ENCODE measurements around the gene NCAPG2.

The NCAPG2 gene, protein sequence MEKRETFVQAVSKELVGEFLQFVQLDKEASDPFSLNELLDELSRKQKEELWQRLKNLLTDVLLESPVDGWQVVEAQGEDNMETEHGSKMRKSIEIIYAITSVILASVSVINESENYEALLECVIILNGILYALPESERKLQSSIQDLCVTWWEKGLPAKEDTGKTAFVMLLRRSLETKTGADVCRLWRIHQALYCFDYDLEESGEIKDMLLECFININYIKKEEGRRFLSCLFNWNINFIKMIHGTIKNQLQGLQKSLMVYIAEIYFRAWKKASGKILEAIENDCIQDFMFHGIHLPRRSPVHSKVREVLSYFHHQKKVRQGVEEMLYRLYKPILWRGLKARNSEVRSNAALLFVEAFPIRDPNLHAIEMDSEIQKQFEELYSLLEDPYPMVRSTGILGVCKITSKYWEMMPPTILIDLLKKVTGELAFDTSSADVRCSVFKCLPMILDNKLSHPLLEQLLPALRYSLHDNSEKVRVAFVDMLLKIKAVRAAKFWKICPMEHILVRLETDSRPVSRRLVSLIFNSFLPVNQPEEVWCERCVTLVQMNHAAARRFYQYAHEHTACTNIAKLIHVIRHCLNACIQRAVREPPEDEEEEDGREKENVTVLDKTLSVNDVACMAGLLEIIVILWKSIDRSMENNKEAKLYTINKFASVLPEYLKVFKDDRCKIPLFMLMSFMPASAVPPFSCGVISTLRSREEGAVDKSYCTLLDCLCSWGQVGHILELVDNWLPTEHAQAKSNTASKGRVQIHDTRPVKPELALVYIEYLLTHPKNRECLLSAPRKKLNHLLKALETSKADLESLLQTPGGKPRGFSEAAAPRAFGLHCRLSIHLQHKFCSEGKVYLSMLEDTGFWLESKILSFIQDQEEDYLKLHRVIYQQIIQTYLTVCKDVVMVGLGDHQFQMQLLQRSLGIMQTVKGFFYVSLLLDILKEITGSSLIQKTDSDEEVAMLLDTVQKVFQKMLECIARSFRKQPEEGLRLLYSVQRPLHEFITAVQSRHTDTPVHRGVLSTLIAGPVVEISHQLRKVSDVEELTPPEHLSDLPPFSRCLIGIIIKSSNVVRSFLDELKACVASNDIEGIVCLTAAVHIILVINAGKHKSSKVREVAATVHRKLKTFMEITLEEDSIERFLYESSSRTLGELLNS

DNA sequence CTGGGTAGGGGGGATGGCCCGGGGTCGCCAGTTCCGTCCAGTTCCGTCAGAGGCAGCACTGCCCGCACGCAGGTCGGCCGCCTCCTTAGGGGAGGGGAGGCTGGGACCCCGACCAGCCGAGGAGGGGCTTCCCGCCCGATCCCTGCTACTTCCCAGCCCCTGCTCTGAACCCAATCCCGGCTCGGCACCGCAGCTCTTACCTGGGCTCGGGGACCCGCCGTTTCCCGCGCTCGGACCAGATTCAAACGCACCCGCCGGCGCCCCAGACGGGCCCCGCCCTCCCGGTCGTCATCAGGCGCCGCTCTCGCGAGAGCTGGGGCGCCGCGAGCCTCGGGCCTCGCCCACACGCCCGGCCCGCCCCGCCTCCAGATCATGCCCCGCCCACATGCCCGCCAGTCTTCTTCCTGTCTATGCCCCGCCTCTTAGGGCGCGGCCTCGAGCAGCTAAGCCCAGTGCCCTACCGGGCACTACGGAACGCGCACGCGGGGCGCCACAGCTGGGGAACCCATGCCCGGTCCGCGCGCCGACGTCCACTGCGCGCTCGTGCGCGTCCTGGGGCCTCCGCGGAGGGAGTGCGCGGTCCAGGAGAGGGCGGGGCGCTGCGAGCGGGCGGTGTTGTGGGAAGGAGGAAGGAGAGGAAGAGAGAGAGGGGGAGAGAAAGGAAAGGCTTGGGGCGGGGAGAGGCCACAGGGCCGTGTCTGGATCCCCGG lies at the start of gene NCAPG2:
Gene NCAPG2, minus strand, starts transcription at position 281 of the 710 bp plus-strand sequence. CDS start 2,905 bp downstream, outside the sequence.
- DNase-seq, result peak; percentile 99

DNA sequence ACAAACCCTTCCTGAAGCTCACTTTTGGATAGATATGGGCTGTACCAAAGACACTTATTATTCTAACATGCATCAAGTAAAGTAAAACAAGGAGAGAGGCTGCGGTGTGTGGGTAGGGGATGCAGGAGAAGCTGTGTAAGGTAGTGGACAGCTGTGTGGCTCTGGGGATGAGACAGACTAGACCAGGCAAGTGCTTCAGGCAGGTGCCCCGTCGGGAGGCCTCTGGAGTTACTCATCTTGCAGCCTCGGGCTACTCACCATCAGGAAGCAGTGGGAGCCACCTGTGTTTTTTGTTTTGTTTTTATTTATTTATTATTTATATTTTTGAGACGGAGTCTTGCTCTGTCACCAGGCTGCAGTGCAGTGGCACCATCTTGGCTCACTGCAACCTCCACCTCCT lies 49.3 kb upstream of the NCAPG2 start:
- DNase-seq, result no peak

DNA sequence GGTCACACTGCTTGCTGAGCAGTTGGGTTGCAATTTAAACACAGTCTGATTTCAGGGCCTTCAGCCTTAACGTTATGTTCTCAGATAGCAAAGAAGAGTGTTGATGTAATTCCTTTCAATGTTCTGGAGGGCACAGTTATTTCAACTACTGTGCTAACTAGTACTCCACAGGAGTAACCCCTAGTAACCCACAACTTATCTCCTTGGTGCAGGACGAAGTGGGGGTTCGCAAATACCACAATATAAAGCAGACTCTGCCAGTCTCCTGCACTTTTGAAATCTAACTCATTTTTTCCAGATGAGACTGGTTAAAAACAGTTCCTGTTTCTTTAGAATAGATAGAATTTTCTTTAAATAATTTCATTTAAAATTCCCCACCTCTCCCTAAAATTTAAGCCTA lies 47.1 kb upstream of the NCAPG2 start:
- DNase-seq, result no peak

DNA sequence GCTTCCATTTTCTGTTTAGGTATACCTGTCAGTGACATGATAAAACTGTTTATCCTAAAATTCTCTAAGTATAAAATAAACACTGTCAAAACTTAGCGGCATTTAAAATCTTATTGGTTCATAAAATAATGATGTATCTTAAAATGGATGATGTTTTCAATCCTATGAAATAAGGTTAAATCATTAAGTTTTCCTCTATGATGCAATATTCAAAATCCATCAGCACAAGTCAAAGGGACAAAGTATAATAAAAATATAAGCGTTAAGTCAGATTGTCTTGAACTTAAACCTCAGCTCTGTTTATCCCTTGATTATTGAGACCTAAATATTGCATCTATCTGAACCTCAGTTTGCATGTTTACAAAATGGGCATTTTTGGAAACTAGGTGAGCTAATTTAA lies 46.6 kb upstream of the NCAPG2 start:
- DNase-seq, result no peak

DNA sequence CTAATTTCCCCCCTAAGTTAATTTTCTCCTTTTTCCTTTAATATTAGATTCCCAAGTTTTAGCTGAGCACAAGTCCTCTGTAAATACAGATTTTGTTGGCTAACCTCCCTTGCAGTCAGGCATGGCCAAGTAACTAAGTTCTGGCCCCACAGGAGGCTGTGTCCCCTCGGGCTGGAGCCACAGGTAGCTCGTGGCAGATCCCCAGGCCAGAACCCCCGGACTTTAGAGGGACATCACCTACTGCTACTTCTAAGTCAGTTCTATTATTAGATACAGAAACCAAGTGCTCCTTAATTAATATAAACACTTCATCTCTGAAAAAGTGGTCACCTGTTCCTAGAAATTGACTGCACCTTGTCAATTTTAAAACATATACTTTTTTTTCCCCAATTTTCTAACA lies 46.1 kb upstream of the NCAPG2 start:
- no peak for DNase-seq

DNA sequence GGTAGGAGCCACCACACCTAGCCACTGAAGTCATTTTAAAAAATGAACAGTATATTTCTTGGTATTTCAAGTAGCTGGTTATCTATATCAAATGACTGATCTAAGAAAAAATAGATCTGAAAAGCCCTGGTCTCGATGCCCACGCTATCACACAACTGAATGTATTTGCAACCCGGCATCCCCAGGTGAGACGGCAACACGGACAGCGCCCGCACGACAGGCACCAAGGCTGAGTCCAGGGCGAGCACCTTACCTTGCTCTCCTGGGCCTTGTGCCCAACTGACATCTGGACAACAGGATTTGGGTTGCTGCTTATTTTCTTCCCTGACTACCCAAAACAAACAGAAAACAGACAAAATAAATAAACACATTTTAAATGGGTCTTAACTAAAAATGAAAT lies 44.8 kb upstream of the NCAPG2 start:
- DNase-seq, result no peak

DNA sequence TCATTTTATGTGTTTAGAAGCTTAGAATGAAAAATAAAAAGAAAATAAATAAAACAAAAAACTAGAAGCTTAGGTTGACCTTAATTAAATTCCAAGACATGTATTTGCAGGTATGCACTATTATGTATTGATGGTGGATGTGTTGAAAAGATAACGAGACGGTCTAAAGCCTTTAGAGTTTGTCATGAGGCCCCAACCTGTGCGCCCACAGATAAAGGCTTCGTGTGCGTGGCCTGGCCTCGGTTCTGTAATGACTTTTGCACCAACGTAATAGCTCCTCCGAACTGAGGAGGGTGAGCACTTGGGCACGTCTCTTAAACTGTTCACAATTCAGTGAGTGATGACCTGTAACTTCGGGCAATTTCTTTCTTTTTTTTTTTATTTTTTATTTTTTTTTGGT lies 43.7 kb upstream of the NCAPG2 start:
- no peak for DNase-seq

DNA sequence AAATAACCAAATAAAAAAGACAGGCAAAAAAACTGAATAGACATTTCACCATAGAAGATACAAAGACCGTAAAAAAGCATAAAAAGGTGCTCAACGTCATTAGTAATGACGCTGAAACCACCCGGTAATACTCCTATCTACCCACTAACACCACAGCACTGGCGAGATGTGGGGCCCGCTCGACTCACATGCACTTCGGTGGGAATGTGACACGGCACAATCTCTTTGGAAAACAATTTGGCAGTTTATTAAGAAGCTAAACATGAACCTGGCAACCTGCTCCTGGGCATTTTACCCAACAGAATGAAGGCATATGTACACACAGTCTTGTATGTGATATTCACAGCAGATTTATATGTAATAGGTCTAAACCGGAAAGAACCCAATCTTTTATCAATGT lies 42.8 kb upstream of the NCAPG2 start:
- no peak for DNase-seq

DNA sequence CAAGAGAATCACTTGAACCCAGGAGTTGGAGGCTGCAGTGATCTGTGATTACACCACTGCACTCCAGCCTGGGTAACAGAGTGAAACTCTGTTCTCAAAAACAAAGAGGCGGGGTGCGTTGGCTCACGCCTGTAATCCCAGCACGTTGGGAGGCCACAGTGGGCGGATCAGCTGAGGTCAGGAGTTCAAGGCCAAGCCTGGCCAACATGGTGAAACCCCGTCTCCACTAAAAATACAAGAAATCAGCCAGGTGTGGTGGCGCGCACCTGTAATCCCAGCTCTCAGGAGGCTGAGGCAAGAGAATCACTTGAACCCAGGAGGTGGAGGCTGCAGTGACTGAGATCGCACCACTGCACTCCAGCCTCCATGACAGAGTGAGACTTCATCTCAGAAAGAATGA lies 42.4 kb upstream of the NCAPG2 start:
- no peak for DNase-seq

DNA sequence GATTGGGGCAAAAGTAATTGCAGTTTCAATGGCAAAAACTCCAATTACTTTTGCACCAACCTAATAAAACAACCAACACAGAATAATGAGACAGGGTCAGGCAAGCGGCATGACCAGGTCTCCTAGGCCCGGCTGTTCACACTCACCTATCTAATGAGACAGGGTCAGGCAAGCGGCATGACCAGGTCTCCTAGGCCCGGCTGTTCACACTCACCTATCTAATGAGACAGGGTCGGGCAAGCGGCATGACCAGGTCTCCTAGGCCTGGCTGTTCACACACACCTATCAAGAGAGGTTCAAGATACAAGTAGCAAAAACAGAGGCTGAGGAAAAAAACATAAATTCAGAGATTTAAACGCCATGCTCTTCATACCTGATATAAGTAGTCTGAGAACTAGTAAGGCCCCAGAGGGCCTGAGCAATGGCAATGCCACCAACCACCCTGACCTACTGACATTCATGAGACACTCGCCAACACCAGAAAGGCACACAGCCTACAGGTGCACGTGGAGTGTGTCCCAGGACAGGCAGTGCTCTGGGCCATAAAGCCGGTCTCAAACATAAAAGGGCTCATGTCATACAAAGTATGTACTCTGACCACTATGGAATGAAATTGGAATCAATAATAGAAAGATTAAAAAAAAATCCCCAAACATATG lies 40.6 kb upstream of the NCAPG2 start:
- no peak for DNase-seq

DNA sequence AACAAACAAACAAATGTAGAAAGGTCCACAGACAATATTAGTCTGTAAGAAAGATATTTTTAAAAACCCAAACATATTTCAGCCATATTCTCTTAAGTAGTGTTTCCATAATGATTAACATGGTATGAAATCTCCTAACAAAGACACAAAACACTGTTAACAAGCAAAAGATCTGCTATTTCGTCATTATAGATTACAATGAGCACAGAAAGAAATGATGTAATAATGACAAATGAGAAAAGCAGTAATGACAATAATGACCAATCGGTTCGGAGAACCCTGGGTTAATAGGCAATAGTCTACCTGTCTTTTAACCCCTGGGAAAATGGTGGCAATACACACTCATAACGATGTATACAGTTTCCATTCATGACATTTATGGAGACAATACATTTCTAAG lies 39.5 kb upstream of the NCAPG2 start:
- no peak for DNase-seq

DNA sequence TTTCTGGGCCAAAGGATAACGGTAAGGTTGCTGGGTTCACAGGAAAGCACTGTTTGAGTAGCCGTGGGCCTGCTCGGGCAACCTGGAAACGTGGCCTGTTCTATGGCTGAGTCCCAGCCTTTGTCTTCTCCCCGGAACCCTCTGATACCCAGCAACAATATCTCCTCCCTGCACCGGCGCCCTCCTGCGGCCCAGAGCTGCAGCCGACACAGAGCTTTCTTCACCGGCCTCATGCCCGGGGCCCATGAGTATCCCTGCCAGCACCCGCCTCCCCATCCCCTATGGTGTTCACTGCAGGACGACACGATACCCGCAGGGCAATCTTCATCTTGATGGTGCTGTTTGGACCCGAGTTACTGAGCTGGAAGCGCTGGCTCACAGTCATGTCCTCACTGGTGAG lies 38.6 kb upstream of the NCAPG2 start:
- no peak for DNase-seq

DNA sequence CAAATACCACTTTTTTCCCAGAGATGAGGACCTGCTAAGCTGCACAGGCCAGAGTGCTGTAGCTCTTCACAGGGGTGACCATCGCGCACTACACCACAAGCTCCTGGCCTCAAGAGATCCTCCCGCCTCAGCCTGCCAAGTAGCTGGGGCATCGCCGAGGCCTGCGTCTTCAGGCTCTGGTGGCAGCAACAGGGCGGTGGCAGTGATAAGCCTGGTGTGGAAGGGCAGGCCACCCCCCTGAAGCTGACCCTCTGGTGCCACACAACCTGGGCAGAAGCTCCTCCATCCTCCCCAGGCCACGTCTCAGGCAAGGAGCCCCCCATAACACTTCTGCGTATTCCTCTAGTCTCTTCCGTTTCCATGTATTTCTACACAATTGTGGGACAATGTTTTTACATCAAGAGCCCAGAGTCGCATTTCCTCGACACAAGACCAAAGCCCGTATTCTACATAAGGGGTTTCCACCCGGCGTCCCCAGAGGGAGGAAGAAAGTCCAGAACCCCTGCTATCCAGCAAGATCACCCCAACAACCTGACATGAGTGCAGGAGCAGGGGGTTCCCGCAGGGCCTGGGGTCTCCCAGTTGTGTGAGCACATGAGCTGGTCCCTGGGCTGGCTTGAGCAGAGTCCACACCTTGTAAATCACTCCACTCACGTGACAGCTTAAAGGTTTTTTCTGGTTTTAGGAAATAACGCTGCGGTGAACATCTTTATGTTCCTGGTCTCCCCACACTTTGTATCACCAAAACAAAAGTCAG lies 37.6 kb upstream of the NCAPG2 start:
- DNase-seq, result no peak

DNA sequence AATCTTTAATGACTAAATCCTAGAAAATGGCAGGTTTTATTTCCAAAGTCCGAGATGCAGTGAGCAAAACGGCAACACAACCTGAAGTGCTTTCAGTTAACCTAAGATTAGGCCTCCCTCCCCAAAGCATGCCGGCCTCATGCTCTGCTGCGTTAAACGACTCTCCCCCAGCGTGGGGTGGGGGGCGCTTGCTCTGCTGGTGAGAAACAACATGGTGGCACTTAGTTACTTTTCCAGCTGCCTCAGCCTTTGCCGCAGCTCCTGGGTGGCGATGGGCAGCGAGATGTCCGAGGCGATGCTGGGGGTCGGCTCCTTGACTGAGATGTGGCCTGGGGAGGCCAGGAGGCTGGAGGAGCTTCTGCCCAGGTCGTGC lies 36.7 kb upstream of the NCAPG2 start:
- DNase-seq, result no peak

DNA sequence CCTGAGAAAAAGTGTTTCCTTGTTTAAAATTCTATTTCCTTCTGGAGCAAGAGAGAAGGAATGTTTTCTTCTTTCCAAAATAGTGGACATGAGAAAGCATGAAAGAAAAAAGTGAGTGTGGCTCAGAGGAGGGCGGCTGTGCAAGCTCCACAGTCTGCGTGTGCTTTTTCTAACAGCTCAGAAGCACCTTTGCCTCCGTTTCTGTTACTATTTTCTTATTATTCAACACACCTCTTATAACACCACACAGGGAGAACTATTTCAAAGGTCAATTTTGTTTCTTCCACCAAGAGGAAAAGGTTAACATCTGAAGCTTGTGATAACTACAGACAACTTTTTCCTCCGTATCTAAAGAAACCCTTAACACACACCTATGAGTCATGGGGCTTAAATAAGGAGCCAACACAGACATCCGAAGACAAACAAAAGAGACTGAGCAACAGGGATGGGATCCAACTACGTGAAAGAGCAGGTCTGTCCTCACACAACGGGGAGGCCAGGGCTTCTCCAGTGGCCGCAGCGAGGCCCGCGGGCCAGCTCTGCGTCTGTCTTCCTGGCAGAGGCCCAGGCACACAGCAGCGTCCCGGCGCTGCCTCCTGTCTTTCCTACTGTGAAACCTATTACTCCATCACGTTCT lies 36.2 kb upstream of the NCAPG2 start:
- DNase-seq, result no peak

DNA sequence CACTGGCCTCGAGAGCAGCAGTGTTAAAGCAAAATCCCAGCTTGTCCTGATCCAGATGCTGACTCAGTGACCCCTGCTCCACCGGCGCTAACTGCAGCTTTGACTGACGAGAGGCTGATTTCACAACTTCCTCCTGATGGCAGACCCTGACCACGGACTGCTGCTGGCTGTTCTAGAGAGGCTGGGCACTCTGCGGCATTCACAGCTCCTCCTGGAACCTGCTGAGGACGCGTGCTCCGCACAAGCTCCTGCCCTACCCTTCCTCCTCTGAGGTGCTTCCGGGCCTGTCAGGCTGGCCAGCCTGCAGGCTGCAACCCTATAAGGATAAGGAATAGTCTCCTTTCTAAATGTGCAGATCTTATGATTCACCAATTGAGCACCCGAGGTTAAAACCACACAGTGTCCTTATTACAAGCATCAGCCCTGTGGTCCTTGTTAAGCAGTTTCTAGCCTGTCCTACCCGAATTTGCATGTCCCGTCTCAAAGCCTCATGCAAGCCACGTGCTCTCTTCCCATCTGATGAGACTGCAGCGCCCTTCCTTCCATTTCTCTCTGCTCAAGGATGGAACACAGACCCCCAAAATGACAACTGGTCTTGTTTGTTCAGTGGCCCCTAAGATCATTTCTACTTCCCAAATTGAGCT lies 35.5 kb upstream of the NCAPG2 start:
- DNase-seq, result no peak

DNA sequence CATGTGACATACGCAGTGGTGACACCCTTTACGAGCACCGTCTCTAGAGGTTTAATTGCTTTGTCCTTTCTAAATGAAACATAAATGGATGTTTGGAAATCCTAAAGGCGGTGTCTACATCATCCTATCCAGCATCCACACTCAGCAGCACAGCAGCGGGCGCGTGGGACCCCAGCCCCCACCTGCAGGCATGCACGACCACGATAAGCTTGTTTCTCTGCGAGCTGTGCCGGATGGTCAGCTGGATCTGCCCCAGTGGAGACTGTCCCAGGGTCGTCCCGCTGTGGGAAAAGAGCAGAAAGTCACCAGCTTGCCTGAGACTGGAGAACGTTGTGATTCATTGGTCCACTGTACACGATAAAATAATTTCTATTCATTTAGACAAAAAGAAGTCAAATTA lies 34.2 kb upstream of the NCAPG2 start:
- DNase-seq, result no peak

DNA sequence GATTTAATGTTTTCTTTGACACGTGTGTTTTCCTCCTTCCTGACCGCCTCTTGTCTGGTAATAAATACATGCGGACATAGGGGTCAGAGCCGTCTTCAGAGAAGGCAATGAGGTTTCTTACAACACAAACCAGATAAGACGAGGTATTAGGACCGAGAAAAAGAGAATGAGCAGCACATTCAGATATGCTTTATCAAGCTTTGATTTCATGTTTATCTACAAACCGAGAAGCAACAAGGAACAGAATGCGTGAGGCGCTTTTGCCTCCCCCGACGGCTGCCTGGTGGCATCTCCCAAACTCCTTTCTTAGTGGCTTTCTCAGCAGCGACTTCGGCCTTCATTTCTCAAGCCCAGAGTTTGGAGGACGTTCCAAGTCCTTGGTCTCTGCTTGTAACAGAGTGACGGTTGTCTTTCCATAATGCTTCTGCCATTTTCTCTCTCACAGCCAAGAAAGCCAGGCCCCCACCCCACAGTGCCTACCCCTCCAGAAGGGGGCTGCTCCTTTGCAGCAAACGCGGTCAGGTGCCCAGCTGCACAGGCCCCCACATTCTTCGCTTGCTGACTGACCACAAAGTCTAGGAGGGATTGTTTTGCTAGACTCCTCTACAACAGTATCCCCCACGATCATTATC lies 32.6 kb upstream of the NCAPG2 start:
- no peak for DNase-seq

DNA sequence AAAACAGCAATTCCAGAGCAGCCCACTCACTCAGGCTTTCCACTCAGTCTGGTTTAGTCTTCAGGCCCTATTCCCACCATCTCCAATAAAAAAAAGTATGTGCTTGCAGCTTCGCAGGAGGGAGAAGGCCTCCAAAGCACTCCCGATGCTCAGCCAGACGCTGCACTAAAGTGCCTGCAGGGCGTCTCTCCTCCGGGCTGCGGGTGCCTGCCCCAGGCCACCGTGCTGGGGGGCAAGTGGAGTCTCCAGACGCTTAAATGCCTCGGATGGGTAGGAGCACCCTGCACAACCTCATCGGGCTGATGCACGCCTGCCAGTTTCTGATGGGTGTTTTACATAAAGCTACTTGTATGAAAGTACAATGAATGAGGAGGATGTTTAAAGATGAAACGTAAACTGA lies 31.3 kb upstream of the NCAPG2 start:
- DNase-seq, result no peak

DNA sequence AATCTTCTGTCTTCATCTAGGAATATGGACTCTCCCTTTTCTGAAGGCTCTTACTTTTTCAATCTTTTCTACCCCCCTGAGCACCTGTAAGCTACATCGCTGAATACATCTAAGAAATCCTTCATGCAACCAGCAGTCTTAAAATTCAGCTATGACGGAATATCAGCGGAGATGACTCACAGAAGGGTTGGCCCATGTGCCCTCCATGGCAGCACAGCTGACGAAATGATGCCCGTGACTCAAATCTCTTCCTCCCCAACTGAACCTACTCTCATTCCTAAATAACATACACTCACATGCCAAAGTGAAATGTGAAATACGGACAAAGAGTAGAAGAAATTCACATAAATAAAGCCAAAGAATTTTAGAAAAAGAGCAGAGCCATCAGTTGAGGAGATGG lies 30.3 kb upstream of the NCAPG2 start:
- DNase-seq, result no peak

Measured in activated CD4-positive, alpha-beta T cell treated with anti-CD3 and anti-CD28 coated beads for 48 hours (primary cell).